ENCODE results near the gene ALKAL2. TPM values are rescaled to one million over a fixed set of nuclear protein-coding genes. Genes with fewer than 3 reads are reported as not detected.

Gene ALKAL2, protein sequence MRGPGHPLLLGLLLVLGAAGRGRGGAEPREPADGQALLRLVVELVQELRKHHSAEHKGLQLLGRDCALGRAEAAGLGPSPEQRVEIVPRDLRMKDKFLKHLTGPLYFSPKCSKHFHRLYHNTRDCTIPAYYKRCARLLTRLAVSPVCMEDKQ
- not detected in 2 replicates for total RNA-seq

DNA sequence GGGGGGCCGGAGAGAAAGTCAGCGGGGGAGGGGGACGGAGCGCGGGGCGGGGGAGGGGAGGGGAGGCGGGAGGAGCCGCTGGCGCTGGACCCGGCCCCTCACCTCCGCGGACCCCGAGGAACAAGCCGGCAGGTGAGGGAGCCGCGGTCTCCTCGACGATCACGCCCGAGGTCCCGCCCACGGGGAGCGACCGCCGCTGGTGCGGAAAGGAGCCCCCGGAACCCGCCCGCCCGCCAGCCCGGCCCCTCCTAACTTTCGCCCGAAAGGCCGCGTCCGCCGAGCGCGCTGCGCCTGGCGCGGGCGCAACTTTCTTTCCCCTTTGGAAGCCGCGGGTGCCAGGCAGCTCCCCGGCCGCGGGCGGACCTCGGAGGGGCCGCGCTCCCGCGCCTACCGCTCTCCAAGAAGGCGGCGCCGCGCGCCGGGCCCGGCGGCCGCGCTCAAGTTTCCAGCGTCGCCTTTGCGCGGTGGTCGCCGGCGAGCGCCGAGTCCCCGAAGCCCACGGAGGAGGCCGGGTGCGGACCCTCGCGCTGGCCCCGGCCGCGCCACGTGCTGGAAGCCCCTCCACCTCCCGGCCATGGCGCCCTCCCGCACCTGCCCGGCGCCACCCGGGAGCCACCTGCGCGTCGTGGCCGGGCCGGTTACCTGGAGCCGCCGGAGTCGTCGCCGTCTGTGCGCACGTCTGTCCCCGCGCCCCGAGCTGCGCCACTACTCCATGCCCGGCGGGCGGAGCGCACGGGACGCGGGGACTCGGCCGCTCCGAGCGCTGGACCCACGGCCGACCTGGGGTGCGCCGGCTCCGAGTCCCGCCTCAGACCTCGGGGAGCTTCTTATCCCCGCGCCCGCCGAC lies at the start of gene ALKAL2:
Gene ALKAL2, minus strand, starts transcription at position 181 of the 847 bp plus-strand sequence. CDS start 256 bp downstream, outside the sequence.

GRCh38 chr2:264493-265468 lies 23.1 kb downstream of the ALKAL2 start, which contains the start of gene ACP1:
TSS of gene ACP1 (plus strand) at chr2:264947. CDS start at chr2:264965, 18 bp downstream.

GRCh38 chr2:263774-264492 lies 24.0 kb downstream of the ALKAL2 start, which contains the start of gene SH3YL1:
TSS of gene SH3YL1 (minus strand) at chr2:264032. CDS start at chr2:263984, 48 bp downstream.

Other genes with a start within 250 kb of the ALKAL2 start
- under 0.01 TPM in 1 of 2 replicates, not detected in the other for gene FAM110C, start 241.6 kb downstream of the ALKAL2 start, total RNA-seq
- 47.1 and 49.0 TPM in 2 replicates for gene SH3YL1, start 24.1 kb downstream of the ALKAL2 start, total RNA-seq
- 83.6 and 89.9 TPM in 2 replicates for gene ACP1, start 23.1 kb downstream of the ALKAL2 start, total RNA-seq